ENCODE measurements around the gene GRID2. TPM values are rescaled to one million over a fixed set of nuclear protein-coding genes. Genes with fewer than 3 reads are reported as not detected.

The GRID2 gene
- total and polyA plus RNA-seq, 5 experiments from 2014 or later: not detected

DNA sequence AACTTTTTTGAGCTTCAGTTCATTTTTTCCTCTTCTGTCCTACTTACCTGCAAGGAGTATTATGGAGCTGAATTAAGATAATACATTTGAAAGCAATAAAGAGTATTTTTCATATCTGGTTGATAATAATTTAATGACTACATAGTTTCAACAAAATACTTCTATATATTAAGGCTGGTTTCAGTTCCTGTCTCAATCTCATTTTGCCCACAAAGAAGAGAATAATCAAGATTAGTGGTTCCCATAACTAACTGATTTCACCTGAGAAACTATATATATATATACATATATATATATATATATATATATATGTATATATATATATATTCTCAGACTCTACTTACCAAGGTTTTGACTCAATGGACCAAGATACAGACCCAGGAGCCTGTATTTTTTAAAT, 1437.1 kb downstream of the GRID2 start:
- DNase-seq (no peak), ATAC-seq (no peak)
- Mint-ChIP-seq H3K36me3 (no peaks in the 10 kb centered on the region), H3K9me3 (peaks cover 0 to 10% (median 0%) of the 10 kb centered on the region in 9 donors), H3K27ac (no peak overlapping the region), H3K27me3 (no peaks in the 10 kb centered on the region), H3K4me3 (no peak overlapping the region), H3K4me1 (no peaks in the 10 kb centered on the region)
- POLR2A ChIA-PET: no interaction called here

- no peak overlapping the region for H3K4me3 Mint-ChIP-seq
- H3K36me3 Mint-ChIP-seq: no peaks in the 10 kb centered on the region
- ATAC-seq (no peak), DNase-seq (no peak)
- no peaks in the 10 kb centered on the region for H3K4me1 Mint-ChIP-seq
- POLR2A ChIA-PET: no interaction called here
- no peaks in the 10 kb centered on the region for H3K27me3 Mint-ChIP-seq
- H3K27ac Mint-ChIP-seq: no peak overlapping the region
- H3K9me3 Mint-ChIP-seq: peaks cover 0 to 10% (median 0%) of the 10 kb centered on the region in 9 donors
Observed at GRCh38 chr4:93743022-93743421, 1439.3 kb downstream of the GRID2 start.

GRCh38 chr4:93743635-93744034, 1439.9 kb downstream of the GRID2 start:
- ATAC-seq (no peak), DNase-seq (no peak)
- Mint-ChIP-seq H3K27ac (no peak overlapping the region), H3K9me3 (peaks cover 0 to 10% (median 0%) of the 10 kb centered on the region in 9 donors), H3K36me3 (no peaks in the 10 kb centered on the region), H3K4me3 (no peak overlapping the region), H3K27me3 (no peaks in the 10 kb centered on the region), H3K4me1 (no peaks in the 10 kb centered on the region)
- POLR2A ChIA-PET: no interaction called here

DNA sequence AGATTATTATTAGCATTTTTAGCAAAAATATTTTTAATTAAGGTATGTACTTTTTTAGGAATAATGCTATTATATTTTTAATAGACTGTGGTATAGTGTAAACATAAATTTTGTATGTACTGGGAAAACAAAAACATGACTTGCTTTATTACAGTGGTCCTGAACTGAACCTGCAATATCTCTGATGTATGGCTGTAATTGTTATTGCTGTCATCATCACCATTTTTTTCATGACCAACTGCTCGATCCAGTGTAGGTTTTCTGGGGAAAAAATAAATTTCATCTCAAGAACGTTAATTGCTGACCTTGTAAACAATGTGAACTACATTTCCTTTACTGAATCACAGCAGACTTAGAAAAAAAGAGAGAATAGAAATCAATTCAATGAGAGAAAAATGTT, 1441.2 kb downstream of the GRID2 start:
- DNase-seq: no peak
- Mint-ChIP-seq H3K27ac (no peak overlapping the region), H3K4me1 (no peaks in the 10 kb centered on the region), H3K4me3 (no peak overlapping the region), H3K27me3 (no peaks in the 10 kb centered on the region), H3K9me3 (peaks cover 0 to 10% (median 0%) of the 10 kb centered on the region in 9 donors), H3K36me3 (no peaks in the 10 kb centered on the region)
- POLR2A ChIA-PET: no interaction called here
- no peak for ATAC-seq

DNA sequence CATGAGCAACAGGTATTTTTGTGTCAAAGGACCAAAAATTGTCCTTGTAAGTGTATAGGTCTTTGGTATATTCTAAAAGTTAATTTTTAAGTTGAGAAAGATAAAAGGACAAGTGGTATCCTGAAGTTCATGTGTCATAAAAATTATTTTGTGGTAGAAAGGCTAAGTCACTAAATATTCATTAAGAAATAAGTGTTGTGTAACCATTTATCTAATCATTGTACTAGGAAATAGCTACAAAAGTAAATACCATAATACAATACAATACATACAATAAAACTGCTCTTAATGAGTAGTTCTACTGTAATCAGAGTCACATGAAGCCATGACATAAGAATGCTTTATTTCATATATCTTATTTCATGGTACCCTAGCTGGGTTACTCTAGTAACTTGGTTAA, 1442.3 kb downstream of the GRID2 start:
- peaks cover 0 to 10% (median 0%) of the 10 kb centered on the region in 9 donors for H3K9me3 Mint-ChIP-seq
- H3K4me3 Mint-ChIP-seq: no peak overlapping the region

DNA sequence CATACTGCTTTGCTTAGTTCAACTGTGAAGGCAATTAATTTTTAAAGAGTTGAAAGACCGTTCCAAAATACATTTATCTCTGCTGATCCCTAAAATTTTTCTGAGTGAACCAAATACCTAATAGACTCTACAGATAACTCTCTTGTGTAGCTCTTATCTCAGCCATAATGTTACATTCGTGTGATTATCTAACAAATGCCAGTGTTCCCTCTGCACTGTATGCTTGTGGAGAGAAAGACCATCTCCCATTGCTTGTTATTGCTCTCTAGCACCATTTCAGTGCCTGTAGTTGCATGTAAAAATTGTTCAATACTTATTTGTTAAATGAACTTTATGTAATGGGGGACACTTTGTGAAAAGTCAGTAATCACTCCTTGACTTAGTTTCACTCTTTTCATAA, 1443.5 kb downstream of the GRID2 start:
- H3K27me3 Mint-ChIP-seq: no peaks in the 10 kb centered on the region
- no peak for DNase-seq
- no peak for ATAC-seq
- no peaks in the 10 kb centered on the region for H3K4me1 Mint-ChIP-seq
- no peak overlapping the region for H3K4me3 Mint-ChIP-seq
- POLR2A ChIA-PET: no interaction called here
- peaks cover 0 to 10% (median 0%) of the 10 kb centered on the region in 9 donors for H3K9me3 Mint-ChIP-seq
- no peaks in the 10 kb centered on the region for H3K36me3 Mint-ChIP-seq
- no peak overlapping the region for H3K27ac Mint-ChIP-seq

More for the DNA sequence above, 1442.3 kb downstream of the GRID2 start:
- ATAC-seq (no peak), DNase-seq (no peak)
- H3K36me3 Mint-ChIP-seq: no peaks in the 10 kb centered on the region
- no peaks in the 10 kb centered on the region for H3K4me1 Mint-ChIP-seq
- POLR2A ChIA-PET: no interaction called here
- no peaks in the 10 kb centered on the region for H3K27me3 Mint-ChIP-seq
- H3K27ac Mint-ChIP-seq: no peak overlapping the region

DNA sequence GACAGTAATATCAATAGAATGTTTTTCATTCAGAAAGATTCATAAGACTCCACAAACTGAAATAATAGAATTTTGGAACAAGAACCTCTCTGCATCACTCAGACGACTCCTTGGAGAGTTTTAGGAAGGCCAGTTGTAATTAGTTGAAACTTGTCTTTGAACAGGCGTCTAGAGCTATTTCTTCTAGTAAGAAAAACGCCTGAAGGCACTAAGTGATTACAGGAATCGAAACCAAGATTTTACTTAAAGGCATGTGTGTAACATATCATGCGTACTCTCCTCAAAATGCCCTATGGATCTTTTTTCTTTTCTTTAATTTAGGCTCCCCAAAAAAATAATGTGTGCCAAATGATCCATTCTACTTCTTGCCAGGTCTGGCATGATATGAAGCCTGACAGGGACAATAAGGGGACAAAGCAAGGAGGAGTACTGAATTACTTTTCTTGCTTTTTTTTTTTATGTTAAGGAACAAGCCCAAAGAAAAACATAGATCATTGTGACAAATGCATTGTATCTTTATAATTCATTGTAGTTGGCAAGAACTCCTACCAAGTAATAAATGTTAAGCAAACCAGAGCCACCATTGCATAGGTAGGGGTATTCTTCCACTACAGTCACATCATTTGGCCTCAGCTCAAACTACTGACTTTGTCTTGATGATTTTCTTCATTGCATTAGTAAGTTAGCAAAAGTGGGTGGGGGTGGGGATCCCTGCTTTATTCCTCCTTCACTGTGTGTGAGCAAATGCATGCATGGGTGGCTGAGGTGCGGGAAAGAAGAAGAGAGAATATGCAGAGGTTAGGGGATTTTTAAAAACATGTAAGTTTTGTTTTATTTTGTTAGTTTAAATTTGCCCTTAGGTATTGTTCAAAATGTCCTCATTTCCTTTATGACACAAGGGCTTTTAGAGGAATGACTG, 1444.9 kb downstream of the GRID2 start:
- H3K4me1 Mint-ChIP-seq: no peaks in the 10 kb centered on the region
- H3K4me3 Mint-ChIP-seq: no peak overlapping the region
- POLR2A ChIA-PET: no interaction called here
- H3K27me3 Mint-ChIP-seq: no peaks in the 10 kb centered on the region
- DNase-seq (no peak), ATAC-seq (no peak)
- H3K27ac Mint-ChIP-seq: no peak overlapping the region
- no peaks in the 10 kb centered on the region for H3K36me3 Mint-ChIP-seq
- peaks cover 0 to 10% (median 0%) of the 10 kb centered on the region in 9 donors for H3K9me3 Mint-ChIP-seq

DNA sequence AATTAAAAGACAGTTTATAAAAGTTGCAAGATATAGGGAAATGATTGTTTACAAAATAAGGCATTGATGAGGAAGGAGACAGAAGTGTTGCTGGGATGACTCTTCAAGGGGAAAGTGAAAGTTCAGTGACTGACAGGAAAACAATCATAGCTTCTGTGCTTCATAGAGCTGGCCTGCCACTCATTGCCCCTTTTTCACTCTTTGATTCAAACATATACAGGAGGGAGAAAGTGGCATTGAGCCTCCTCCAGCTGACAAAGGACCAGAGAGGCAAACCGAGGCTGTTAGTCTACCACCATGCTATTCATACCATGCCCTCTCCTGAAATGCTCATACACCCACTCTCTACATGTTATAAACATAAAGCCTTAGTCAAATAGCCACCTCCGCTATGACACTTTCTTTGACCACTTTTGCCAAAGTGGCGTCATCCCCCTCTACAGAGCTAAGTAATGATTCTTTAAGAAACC, 1445.6 kb downstream of the GRID2 start:
- H3K27me3 Mint-ChIP-seq: no peaks in the 10 kb centered on the region
- peaks cover 0 to 3% (median 0%) of the 10 kb centered on the region in 9 donors for H3K9me3 Mint-ChIP-seq
- no peak for ATAC-seq
- no peaks in the 10 kb centered on the region for H3K4me1 Mint-ChIP-seq
- POLR2A ChIA-PET: no interaction called here
- H3K27ac Mint-ChIP-seq: no peak overlapping the region
- no peak for DNase-seq
- H3K36me3 Mint-ChIP-seq: no peaks in the 10 kb centered on the region
- no peak overlapping the region for H3K4me3 Mint-ChIP-seq

DNA sequence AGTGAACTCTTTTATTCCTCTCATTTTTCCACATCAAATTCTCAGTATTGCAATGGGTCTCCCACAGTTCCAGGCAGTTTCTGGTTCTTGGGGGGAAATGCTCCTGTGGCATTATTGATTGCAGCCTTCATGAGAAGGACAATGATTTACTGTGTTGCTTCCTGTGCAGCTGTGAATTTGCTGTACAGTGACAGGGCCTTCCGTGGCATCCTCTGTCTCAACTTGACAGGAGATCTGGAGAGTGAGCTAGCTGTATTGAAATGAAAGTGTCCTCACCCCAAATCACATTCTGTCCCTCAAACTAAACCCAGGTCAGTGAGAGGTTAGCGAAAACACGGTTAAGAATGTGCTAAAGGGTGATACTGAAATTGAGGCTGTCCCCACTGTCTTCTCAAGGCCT, 1447.6 kb downstream of the GRID2 start:
- Mint-ChIP-seq H3K27ac (no peak overlapping the region), H3K36me3 (no peaks in the 10 kb centered on the region), H3K27me3 (peaks cover 0 to 4% (median 0%) of the 10 kb centered on the region in 5 donors), H3K4me1 (no peaks in the 10 kb centered on the region), H3K4me3 (no peak overlapping the region), H3K9me3 (no peaks in the 10 kb centered on the region)
- no peak for DNase-seq
- POLR2A ChIA-PET: no interaction called here
- ATAC-seq: no peak

DNA sequence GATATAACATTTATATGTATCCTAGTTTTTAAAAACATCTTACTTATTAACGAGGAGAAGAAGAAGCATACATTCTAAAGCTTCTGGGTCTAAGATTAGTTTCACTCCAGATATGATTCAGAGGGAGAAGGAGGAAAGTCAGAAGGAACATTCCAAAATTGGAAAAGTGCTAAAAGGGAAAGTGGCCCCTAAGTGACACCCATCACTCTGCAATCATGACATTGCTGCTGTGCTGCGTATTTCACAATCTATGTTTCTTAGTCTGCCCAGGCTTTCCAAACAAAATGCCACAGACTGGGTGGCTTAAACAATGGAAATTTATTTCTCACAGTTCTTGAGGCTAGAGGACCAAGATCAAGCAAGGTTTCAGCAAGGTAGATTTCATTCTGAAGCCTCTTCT, 1452.3 kb downstream of the GRID2 start:
- Mint-ChIP-seq H3K36me3 (no peaks in the 10 kb centered on the region), H3K27me3 (peaks cover 0 to 7% (median 4%) of the 10 kb centered on the region in 5 donors), H3K4me1 (no peaks in the 10 kb centered on the region), H3K9me3 (no peaks in the 10 kb centered on the region), H3K27ac (no peak overlapping the region), H3K4me3 (no peak overlapping the region)
- no peak for DNase-seq
- ATAC-seq: no peak
- POLR2A ChIA-PET: no interaction called here

GRCh38 chr4:93759506-93759905, 1455.7 kb downstream of the GRID2 start:
- DNase-seq: no peak
- H3K27me3 Mint-ChIP-seq: peaks cover 0 to 7% (median 4%) of the 10 kb centered on the region in 5 donors
- H3K27ac Mint-ChIP-seq: no peak overlapping the region
- no peak overlapping the region for H3K4me3 Mint-ChIP-seq
- POLR2A ChIA-PET: no interaction called here
- no peaks in the 10 kb centered on the region for H3K4me1 Mint-ChIP-seq
- H3K9me3 Mint-ChIP-seq: no peaks in the 10 kb centered on the region
- no peaks in the 10 kb centered on the region for H3K36me3 Mint-ChIP-seq
- no peak for ATAC-seq

- no peaks in the 10 kb centered on the region for H3K4me1 Mint-ChIP-seq
- POLR2A ChIA-PET: no interaction called here
- no peaks in the 10 kb centered on the region for H3K36me3 Mint-ChIP-seq
- no peak for ATAC-seq
- no peaks in the 10 kb centered on the region for H3K9me3 Mint-ChIP-seq
- no peak overlapping the region for H3K4me3 Mint-ChIP-seq
- DNase-seq: no peak
- peaks cover 0 to 7% (median 4%) of the 10 kb centered on the region in 5 donors for H3K27me3 Mint-ChIP-seq
- no peak overlapping the region for H3K27ac Mint-ChIP-seq
Observed at GRCh38 chr4:93760284-93760683, 1456.5 kb downstream of the GRID2 start.

- Mint-ChIP-seq H3K9me3 (no peaks in the 10 kb centered on the region), H3K27me3 (peaks cover 0 to 7% (median 2%) of the 10 kb centered on the region in 5 donors), H3K4me3 (no peak overlapping the region), H3K4me1 (no peaks in the 10 kb centered on the region), H3K27ac (no peak overlapping the region), H3K36me3 (no peaks in the 10 kb centered on the region)
- POLR2A ChIA-PET: no interaction called here
- DNase-seq: no peak
- ATAC-seq: no peak
Observed at GRCh38 chr4:93761286-93761685, 1457.5 kb downstream of the GRID2 start.

Measured in naive thymus-derived CD8-positive, alpha-beta T cell (primary cell).